ENCODE measurements around the gene FBXO38.

FBXO38 gene

GRCh38 chr5:148482196-148482595 lies 98.4 kb downstream of the FBXO38 start:
- Histone ChIP-seq H2AFZ (ENCODE audit: low read length) (peak overlapping the region; percentile 85; the same call in 1 of the 2 replicates), H3K9me2 (replicated peaks; ENCODE audit: low read depth, low read length) (no peaks in the 10 kb centered on the region), H3F3A (ENCODE audit: low read depth) (no peaks in the 10 kb centered on the region), H3K4me3 (ENCODE audit: low read length, poor library complexity, severe bottlenecking) (no peak overlapping the region), H3K36me3 (ENCODE audit: insufficient read depth, low read length) (no peaks in the 10 kb centered on the region), H3K9me3 (ENCODE audit: insufficient read depth, low read depth, low read length) (no peaks in the 10 kb centered on the region), H3K9ac (ENCODE audit: low read depth, low read length, poor library complexity, severe bottlenecking) (no peak overlapping the region), H3K4me2 (ENCODE audit: low read depth, low read length, poor library complexity, severe bottlenecking) (no peak overlapping the region), H3K27me3 (ENCODE audit: insufficient read depth, low read length, poor library complexity, severe bottlenecking) (no peaks in the 10 kb centered on the region), H3K4me1 (ENCODE audit: insufficient read depth, low read length, poor library complexity, severe bottlenecking) (no peaks in the 10 kb centered on the region), H3K79me2 (ENCODE audit: insufficient read depth, low read length) (no peaks in the 10 kb centered on the region), H4K20me1 (ENCODE audit: insufficient read depth, low read length, poor library complexity, severe bottlenecking) (no peaks in the 10 kb centered on the region)
- no peak for TF ChIP-seq EZH2phosphoT487 (IDR thresholded peaks at IDR 0.05; ENCODE audit: borderline replicate concordance)
- TF ChIP-seq CTCF (conservative IDR thresholded peaks at IDR 0.05; ENCODE audit: low read length) = no peak

DNA sequence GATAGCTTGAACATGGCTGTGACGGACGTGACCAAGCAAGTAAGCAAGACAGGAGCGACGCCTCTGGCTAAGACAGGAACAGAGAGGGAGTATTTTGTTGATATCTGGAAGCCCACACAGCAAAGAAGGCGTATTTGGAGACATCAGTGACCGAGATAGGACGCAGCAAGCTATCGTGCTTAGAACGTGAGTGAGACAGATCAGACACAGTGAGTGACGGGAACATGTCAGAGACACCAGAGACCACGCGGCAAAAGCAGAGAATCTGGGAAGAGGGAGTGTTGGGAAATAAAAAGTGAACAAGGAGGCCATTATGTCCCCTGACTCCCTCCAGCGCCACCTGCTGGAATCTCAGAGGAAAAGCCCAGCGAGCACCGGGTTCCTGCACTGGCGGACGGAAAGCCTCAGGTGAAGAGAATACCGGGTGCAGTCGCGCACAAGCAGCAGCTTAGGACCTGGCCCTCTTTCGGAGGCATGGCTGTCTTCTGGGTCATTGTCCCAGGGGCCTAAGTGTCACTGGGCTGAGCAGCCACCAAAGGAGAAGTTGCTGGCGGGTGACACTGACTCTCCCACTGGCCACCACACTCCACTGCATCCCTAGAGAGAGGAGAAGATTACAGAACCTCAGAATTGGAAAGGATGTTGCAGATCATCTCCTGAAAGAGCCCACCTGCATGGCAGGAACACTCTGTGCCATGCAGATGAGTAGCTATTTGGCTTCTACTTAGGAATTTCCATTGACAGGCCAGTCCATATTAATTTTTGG lies 99.1 kb downstream of the FBXO38 start:
- TF ChIP-seq EZH2phosphoT487 (IDR thresholded peaks at IDR 0.05; ENCODE audit: borderline replicate concordance) (no peak), CTCF (conservative IDR thresholded peaks at IDR 0.05; ENCODE audit: low read length) (peak; percentile 79)
- H4K20me1 ChIP-seq (ENCODE audit: insufficient read depth, low read length, poor library complexity, severe bottlenecking) = no peaks in the 10 kb centered on the region
- H3K9me2 ChIP-seq (replicated peaks; ENCODE audit: low read depth, low read length) = no peaks in the 10 kb centered on the region
- H3K9ac ChIP-seq (ENCODE audit: low read depth, low read length, poor library complexity, severe bottlenecking) = no peak overlapping the region
- peak overlapping the region; percentile 85 for H2AFZ ChIP-seq (ENCODE audit: low read length)
- no peaks in the 10 kb centered on the region for H3K4me1 ChIP-seq (ENCODE audit: insufficient read depth, low read length, poor library complexity, severe bottlenecking)
- H3K9me3 ChIP-seq (ENCODE audit: insufficient read depth, low read depth, low read length) = no peaks in the 10 kb centered on the region
- no peaks in the 10 kb centered on the region for H3K27me3 ChIP-seq (ENCODE audit: insufficient read depth, low read length, poor library complexity, severe bottlenecking)
- H3F3A ChIP-seq (ENCODE audit: low read depth) = no peaks in the 10 kb centered on the region
- H3K36me3 ChIP-seq (ENCODE audit: insufficient read depth, low read length) = no peaks in the 10 kb centered on the region
- H3K4me2 ChIP-seq (ENCODE audit: low read depth, low read length, poor library complexity, severe bottlenecking) = no peak overlapping the region
- H3K79me2 ChIP-seq (ENCODE audit: insufficient read depth, low read length) = no peaks in the 10 kb centered on the region
- no peak overlapping the region for H3K4me3 ChIP-seq (ENCODE audit: low read length, poor library complexity, severe bottlenecking)

DNA sequence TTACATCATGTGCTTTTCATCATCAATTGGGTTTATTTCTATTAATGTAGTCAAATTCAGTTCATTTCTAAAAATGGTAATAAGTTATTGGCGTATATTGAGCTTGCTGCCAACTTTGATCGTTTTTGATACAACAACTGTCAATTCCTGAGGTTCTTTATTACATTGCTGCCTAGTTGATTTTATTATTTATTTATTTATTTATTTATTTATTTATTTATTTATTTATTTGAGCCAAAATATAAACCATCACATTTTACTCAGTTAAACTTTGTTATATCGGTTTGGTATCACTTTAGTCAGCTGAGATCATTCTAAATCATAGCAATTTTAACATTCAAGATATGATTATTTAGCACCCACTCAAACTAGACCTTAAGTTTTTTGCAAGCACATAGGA lies 100.0 kb downstream of the FBXO38 start:
- Histone ChIP-seq H3K4me1 (ENCODE audit: insufficient read depth, low read length, poor library complexity, severe bottlenecking) (no peaks in the 10 kb centered on the region), H3K4me3 (ENCODE audit: low read length, poor library complexity, severe bottlenecking) (no peak overlapping the region), H3K9ac (ENCODE audit: low read depth, low read length, poor library complexity, severe bottlenecking) (no peak overlapping the region), H3K27me3 (ENCODE audit: insufficient read depth, low read length, poor library complexity, severe bottlenecking) (no peaks in the 10 kb centered on the region), H3K9me3 (ENCODE audit: insufficient read depth, low read depth, low read length) (no peaks in the 10 kb centered on the region), H3K9me2 (replicated peaks; ENCODE audit: low read depth, low read length) (no peaks in the 10 kb centered on the region), H3F3A (ENCODE audit: low read depth) (no peaks in the 10 kb centered on the region), H3K36me3 (ENCODE audit: insufficient read depth, low read length) (no peaks in the 10 kb centered on the region), H3K79me2 (ENCODE audit: insufficient read depth, low read length) (no peaks in the 10 kb centered on the region), H3K4me2 (ENCODE audit: low read depth, low read length, poor library complexity, severe bottlenecking) (no peak overlapping the region), H2AFZ (ENCODE audit: low read length) (no peak overlapping the region), H4K20me1 (ENCODE audit: insufficient read depth, low read length, poor library complexity, severe bottlenecking) (no peaks in the 10 kb centered on the region)
- TF ChIP-seq EZH2phosphoT487 (IDR thresholded peaks at IDR 0.05; ENCODE audit: borderline replicate concordance) (no peak), CTCF (conservative IDR thresholded peaks at IDR 0.05; ENCODE audit: low read length) (no peak)
